ELF-1 (cell line): ENCODE measurements around the gene SLC6A11.

ENCODE experiments used
- DNase-seq: peaks from one replicate; pipeline ENCODE4 v3.0.0-alpha.2; 2016; ENCODE audit warnings: low read depth, low spot score

Gene SLC6A11

GRCh38 chr3:10887015-10887414 is 71.0 kb downstream of the SLC6A11 start:
- DNase-seq = no peak

DNA sequence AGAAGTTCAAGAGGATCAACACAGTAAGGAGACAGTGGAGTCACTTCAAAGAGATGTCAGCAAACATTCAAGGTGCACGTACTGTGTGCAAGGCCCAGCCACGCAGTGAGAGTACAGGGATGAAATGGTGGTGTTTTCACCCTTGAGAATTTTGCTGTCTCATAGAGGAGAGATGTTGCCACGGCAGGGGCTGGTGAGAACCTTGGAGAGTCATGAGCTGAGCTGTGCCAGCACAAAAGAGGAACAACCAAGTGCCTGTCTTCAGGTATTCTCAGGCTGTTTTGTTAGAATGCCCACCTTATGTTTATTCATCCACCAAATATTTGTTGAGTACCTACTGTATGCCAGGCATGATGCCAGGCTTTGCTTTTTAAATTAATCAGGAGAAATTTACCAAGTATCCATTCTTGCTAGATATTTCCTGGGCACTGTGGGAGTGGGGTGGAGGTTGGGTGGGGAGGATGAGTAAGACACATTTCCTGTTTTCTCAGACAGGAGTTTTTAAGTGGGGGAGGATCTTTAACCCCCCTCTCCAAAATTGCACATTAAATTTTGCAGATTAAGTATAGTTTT is 72.6 kb downstream of the SLC6A11 start:
- no peak for DNase-seq

GRCh38 chr3:10889206-10889960 is 73.4 kb downstream of the SLC6A11 start:
- DNase-seq = no peak

DNA sequence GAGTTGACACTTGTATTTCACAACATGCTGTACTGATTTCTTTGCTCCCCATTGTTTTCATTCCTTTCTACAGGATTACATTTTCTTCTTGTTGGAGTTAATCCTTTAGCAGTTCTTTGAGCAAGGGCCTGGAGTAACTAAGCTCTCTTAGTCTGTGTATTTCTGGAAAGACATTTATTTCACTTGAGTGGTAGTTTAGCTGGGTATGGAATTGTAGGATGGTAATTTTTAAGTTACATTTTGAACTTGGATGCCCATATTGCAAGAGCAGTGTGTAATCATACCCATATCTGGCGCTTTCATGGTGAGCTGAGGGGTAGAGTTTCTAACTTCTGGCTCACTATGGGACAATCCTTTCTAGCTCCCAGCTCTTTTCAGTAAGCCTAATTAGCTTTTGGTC is 74.6 kb downstream of the SLC6A11 start:
- no peak for DNase-seq

DNA sequence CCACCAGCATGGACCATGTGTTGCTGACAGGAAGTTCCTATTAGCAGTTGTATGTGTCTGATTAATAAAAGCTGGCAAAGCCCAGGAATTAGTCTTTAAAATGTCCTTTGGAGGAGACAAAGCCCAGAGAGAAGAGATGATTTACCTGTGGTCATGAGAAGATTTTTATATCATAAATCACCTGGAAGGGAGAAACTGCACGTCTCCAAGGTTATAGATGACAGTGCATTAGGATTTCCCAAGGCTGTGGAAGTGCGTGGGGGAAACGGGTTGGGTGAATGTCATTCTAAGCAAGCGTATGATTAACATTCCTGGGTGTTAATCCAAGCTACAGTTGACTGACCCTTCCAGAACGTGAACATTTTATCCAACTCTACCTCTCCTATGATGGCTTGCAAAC is 76.6 kb downstream of the SLC6A11 start:
- no peak for DNase-seq

GRCh38 chr3:10901296-10901945 is 85.4 kb downstream of the SLC6A11 start:
- no peak for DNase-seq

- no peak for DNase-seq
Observed at GRCh38 chr3:10907262-10907661, 91.2 kb downstream of the SLC6A11 start.

- no peak for DNase-seq
Observed at GRCh38 chr3:10910367-10910766, 94.3 kb downstream of the SLC6A11 start.

GRCh38 chr3:10911350-10912002 is 95.4 kb downstream of the SLC6A11 start:
- no peak for DNase-seq

DNA sequence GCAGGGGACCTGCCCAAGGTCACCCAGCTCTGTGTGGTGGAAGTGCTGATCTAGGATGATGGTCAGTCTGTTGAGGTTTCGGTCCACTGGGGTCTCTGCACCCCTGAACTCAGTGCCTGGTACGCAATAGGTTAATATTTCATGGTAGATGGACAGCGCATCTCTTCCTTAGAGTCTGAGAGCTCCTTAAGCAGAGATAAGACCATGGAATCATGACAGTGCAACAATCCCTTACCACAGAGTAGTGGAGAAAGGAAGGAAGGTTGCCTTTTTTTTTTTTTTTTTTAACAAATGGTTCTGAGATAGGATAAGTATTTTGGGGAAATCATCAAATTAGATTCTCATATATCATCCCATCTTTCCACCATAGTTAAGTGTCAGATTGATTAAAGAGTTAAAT is 96.8 kb downstream of the SLC6A11 start:
- DNase-seq = no peak

- DNase-seq = no peak
Observed at GRCh38 chr3:10915376-10915775, 99.3 kb downstream of the SLC6A11 start.

DNA sequence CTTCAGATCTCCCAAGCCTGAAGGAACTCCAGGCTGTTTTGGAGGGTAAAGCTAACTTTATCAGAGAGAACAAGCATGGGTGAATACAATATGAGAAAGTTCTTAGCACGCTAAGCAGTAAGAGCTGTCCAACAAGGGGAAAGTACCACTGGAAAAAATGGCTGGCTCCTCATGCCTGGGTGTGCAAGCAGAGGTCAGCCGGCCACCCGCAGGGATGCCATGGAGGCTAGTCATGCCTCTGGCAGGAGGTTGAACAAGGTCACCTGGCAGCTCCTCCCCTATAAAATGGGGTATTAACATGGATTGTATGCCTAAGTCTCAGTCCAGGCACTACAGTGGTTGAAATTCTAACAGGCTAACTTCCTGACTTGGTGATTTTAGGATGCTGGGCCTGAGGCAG is 101.1 kb downstream of the SLC6A11 start:
- no peak for DNase-seq

GRCh38 chr3:10918011-10918410 is 102.0 kb downstream of the SLC6A11 start:
- no peak for DNase-seq

DNA sequence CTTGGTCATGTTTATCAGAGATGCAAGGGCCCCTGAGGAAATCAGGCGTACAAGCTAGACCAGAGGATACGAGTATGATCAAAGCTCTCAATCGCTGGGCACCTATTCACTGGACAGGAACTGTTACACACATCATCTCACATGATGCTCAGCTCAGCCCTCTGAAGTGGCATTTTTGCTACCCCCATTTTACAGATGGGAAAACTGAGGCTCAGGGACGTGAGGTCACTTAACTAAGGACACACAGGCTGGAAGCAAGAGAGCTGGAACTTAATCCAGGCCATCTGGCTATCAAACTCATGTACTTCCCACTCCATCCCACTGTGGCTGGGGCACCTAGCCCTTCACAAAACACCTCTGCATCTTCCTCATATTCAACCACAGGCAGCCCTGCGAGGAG is 103.6 kb downstream of the SLC6A11 start:
- DNase-seq = no peak

- no peak for DNase-seq
Observed at GRCh38 chr3:10925436-10926255, 109.6 kb downstream of the SLC6A11 start.

- DNase-seq = no peak
Observed at GRCh38 chr3:10926256-10926810, 110.3 kb downstream of the SLC6A11 start.

- no peak for DNase-seq
Observed at GRCh38 chr3:10926811-10927521, 110.9 kb downstream of the SLC6A11 start.

DNA sequence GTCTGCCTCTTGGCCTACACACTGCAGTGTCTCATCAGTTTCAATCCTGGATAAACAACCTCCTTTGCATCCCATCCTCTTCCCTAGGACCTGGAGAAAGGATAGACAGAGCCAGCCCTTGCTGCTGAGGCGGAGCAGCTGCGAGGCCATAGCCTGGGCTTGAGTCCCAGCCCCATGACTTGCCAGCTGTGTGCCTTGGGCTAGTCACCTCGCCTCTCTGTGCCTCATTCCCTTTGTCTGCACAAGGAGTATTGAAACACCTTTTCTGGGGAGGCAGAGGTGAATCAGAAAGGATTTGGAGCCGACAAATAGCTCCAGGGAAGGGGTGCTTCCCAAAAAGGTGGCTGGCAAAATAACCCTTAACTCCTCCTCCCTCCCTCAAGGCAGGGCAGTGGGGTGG is 111.5 kb downstream of the SLC6A11 start:
- no peak for DNase-seq

- peak; percentile 10 for DNase-seq
Observed at GRCh38 chr3:10928407-10928960, 112.5 kb downstream of the SLC6A11 start.

GRCh38 chr3:10928961-10929471 is 113.0 kb downstream of the SLC6A11 start:
- no peak for DNase-seq
